Epithelial cell of proximal tubule (primary cell): ENCODE data around the gene FKBP3. TPM values are rescaled to one million over a fixed set of nuclear protein-coding genes. Genes with fewer than 3 reads are reported as not detected.

ENCODE experiments used
- DNase-seq: peaks from one replicate; pipeline ENCODE4 v3.0.0-alpha.2; 2011; ENCODE audit warnings: low read depth
- H3K4me3 ChIP-seq: 2 replicates; pipeline ENCODE4 v1.5.1; 2011; ENCODE audit warnings: low read depth, mild to moderate bottlenecking, low read length
- total RNA-seq: library from RNA; depleted of rRNA; stranded (reverse); fragments of >200 nt; gene quantifications from 2 replicates; pipeline ENCODE4 v1.2.3, GENCODE V29; 2015
- TF ChIP-seq, protein P1 (sequence below): conservative IDR thresholded peaks from 2 replicates; pipeline ENCODE4 v1.5.1; 2012; ENCODE audit warnings: low read depth, mild to moderate bottlenecking, low read length

FKBP3 gene
- 65.8 and 74.9 TPM in 2 replicates for total RNA-seq

DNA sequence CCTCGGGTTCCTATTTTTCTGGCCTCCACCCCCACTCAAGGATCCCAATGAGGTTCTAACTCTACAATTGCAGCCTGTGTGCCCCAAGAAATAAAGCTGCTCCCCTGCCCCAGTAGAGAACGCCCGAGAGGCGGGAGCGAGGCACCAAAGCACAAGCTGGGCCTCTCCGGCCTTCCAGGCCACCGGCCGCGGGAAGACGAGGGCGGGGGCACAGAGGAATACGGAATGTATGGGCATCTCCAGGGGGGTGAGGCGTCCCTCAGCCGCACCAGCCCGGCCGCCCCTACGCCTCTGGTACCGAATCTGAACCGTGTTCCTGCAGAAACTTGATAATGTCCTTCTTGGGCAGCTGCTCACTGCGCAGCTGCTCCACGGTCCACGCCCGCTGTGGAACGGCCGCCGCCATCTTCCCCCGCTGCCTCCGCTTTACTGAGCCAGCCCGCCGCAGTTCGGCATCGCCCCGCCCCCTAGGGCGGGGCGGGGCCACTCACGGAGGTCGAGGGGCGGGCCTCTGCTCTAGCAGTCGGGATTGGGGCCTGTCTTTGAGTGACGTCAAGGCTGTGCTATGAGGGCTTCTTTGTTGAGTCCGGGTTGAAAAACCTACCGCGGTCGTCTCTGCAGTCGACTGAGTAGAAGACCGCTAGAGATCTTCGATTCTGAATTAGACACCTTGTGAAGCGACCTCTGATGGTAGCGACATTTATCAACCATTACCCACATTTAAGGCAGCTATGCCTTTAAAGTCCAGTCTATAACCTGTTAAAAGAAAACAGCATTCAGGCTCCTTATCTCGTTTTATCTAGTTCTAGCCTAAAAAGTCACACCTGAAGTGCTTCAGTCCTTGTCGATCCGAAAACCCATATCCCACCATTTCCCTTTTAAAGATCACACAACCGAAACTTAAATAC, at the start of gene FKBP3:
FKBP3 (minus strand) TSS at position 431 of the 908 bp plus-strand sequence; CDS start at position 406, 25 bp downstream.
- TF ChIP-seq, protein P1, sequence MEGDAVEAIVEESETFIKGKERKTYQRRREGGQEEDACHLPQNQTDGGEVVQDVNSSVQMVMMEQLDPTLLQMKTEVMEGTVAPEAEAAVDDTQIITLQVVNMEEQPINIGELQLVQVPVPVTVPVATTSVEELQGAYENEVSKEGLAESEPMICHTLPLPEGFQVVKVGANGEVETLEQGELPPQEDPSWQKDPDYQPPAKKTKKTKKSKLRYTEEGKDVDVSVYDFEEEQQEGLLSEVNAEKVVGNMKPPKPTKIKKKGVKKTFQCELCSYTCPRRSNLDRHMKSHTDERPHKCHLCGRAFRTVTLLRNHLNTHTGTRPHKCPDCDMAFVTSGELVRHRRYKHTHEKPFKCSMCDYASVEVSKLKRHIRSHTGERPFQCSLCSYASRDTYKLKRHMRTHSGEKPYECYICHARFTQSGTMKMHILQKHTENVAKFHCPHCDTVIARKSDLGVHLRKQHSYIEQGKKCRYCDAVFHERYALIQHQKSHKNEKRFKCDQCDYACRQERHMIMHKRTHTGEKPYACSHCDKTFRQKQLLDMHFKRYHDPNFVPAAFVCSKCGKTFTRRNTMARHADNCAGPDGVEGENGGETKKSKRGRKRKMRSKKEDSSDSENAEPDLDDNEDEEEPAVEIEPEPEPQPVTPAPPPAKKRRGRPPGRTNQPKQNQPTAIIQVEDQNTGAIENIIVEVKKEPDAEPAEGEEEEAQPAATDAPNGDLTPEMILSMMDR, result peak; percentile 28
- DNase-seq, result peak; percentile 96
- peak within 1 kb of the TSS; percentile 96 for H3K4me3 ChIP-seq

DNA sequence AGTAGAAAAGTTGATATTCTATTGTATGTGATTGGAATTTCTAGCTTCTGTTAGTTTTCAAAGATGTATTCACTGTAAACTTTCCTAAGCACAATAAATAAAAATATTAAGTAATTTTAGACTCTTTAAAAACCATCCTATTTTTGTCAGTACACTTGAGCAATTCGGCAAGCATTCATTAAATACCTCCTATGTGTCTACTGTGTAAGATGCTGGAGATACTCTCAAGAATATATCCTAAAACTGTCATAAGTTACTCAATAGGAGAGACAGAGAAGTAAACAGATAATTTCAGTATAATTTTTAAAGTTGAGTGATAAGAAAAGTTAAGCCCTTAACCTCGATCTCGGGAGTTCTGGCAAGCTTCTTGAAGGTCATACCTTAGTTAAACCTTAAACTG, 47.5 kb upstream of the FKBP3 start:
- TF ChIP-seq, protein P1, result no peak
- no peak for DNase-seq
- no peak overlapping the region for H3K4me3 ChIP-seq

DNA sequence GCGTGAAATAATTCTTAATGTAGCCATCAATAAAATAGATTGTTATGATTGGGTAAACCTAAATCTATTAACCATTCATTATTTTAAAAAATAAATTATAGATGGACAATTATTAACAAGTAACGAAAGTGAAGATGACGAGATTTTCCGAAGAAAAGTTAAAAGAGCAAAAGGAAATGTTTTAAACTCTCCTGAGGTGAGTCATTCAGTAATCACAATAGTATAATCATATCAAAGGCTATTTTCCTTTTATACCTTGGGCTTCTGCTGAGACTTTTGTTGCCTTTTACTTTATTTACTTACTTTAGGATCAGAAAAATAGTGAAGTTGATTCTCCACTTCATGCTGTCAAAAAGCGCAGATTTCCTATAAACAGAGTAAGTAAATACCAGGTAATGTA, 47.0 kb upstream of the FKBP3 start:
- TF ChIP-seq, protein P1, result no peak
- H3K4me3 ChIP-seq, result no peak overlapping the region
- no peak for DNase-seq

DNA sequence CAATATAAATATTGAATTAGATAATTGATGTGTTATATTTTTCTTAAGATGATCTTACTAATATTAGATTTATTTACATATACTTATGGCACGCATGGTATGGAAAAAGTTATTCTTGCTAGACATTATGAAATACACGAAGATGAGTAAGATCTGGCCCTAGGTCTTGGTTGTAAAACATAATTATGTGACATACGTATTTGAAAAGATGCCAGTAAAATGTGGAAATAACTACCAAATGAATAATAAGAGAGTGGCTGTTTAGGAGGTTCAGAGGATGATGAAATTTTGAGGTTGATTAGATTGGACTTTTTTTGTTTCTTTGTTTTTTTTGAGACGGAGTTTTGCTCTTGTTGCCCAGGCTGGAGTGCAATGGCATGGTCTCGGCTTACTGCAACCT, 42.8 kb upstream of the FKBP3 start:
- TF ChIP-seq, protein P1, result no peak
- H3K4me3 ChIP-seq, result no peak overlapping the region
- DNase-seq, result no peak

DNA sequence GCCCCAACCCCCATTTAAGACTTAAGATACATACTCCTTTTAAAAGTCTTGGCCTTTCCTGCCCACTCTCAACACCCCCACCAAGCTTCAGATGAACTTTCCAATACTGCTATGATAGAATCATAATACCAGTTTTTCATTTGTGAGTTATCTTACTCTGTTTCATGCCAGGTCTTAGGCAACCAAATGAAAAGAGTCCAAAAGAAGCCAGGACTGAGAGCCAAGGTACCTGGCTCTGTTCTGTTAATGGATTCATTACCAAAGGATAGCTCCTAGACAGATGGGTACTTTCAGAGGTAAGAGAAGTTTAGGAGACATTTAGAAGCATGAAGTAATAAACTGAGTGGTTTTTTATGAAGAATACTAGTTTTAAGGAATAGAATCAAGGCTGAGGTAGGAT, 35.6 kb upstream of the FKBP3 start:
- TF ChIP-seq, protein P1, result no peak
- DNase-seq, result no peak
- no peak overlapping the region for H3K4me3 ChIP-seq

DNA sequence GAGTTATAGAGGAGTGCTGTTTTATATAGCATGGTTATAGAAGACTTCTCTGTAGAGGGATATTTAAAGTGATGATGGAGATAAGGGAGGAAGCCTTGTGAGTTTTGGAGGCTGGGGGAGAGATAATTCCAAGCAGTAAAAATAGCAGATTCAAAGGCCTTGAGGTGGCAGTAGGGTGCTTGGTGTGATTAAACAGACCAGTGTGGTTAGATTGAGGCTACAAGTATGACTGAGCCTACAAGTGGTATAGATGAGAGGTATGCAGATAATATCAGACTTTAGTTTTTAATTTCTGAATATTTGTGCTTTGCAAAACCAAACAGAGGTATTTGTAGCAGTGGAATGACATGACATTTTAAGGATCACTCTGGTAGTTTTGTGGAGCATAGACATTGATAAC, 21.8 kb upstream of the FKBP3 start:
- no peak for DNase-seq
- TF ChIP-seq, protein P1, result no peak
- H3K4me3 ChIP-seq, result no peak overlapping the region
